IMR-90 (cell line): Measurements from ENCODE around the gene PRKAR2A. TPM values are rescaled to one million over a fixed set of nuclear protein-coding genes. Genes with fewer than 3 reads are reported as not detected.

ENCODE experiments used
- ATAC-seq: fragments of 200-7000 bp; cut with Tn5 transposase; 2 replicates; pipeline ENCODE4 v1.9.1; 2020; ENCODE audit warnings: low read depth, mild to moderate bottlenecking, moderate library complexity
- BruUV-seq: library from RNA; stranded (reverse); fragments of 400-500 nt; replicated peaks from 2 replicates; lab custom pipeline; 2021; lab: Mats Ljungman, UMichigan
- CTCF ChIA-PET: fragments of 300-600 bp; formaldehyde crosslinking; extraction: SDS; loops from one replicate; lab custom pipeline; 2021; ENCODE audit warnings: antibody characterized with exemption; lab: Yijun Ruan, JAX
- POLR2A ChIA-PET: fragments of 300-600 bp; sonication (Branson Sonifier 250); formaldehyde crosslinking; loops from one replicate; lab custom pipeline; 2022; ENCODE audit warnings: antibody characterized with exemption; ENCODE audit not compliant: unreplicated experiment; lab: Charles Lee
- DNase-seq: peaks from one replicate; pipeline ENCODE4 v3.0.0; 2013
- H2AFZ ChIP-seq: replicated peaks from 2 replicates; pipeline ENCODE3; 2013; ENCODE audit warnings: low read length, mild to moderate bottlenecking; ENCODE audit not compliant: poor library complexity
- H2AK5ac ChIP-seq: 2 replicates; pipeline ENCODE4 v1.6.1; 2013; ENCODE audit warnings: low read depth, low read length, inconsistent platforms
- H2AK9ac ChIP-seq: replicated peaks from 2 replicates; pipeline ENCODE3; 2013; ENCODE audit warnings: mild to moderate bottlenecking, low read depth, low read length, moderate library complexity; ENCODE audit not compliant: poor library complexity
- H2BK120ac ChIP-seq: 2 replicates; pipeline ENCODE4 v1.6.1; 2013; ENCODE audit warnings: low read depth, low read length, inconsistent platforms
- H2BK15ac ChIP-seq: 3 replicates; pipeline ENCODE4 v1.6.1; 2013; ENCODE audit warnings: low read depth, low read length, inconsistent platforms
- H2BK20ac ChIP-seq: 2 replicates; pipeline ENCODE4 v1.6.1; 2013; ENCODE audit warnings: low read depth, mild to moderate bottlenecking, inconsistent platforms, low read length, moderate library complexity
- H2BK5ac ChIP-seq: 2 replicates; pipeline ENCODE4 v1.6.1; 2013; ENCODE audit warnings: mild to moderate bottlenecking, low read depth, low read length, inconsistent platforms; ENCODE audit not compliant: poor library complexity, severe bottlenecking
- H3K14ac ChIP-seq: replicated peaks from 2 replicates; pipeline ENCODE4 v1.6.1; 2013; ENCODE audit warnings: low read depth, low read length, inconsistent platforms
- H3K18ac ChIP-seq: 2 replicates; pipeline ENCODE4 v1.6.1; 2013; ENCODE audit warnings: low read depth, low read length, control low read depth
- H3K23ac ChIP-seq: 2 replicates; pipeline ENCODE4 v1.6.1; 2013; ENCODE audit warnings: low read depth, low read length, inconsistent platforms
- H3K27ac ChIP-seq: 2 replicates; pipeline ENCODE4 v1.5.1; 2013; ENCODE audit warnings: mild to moderate bottlenecking, control low read depth, low read length; ENCODE audit not compliant: insufficient read depth
- H3K27me3 ChIP-seq: 2 replicates; pipeline ENCODE4 v1.6.1; 2013; ENCODE audit warnings: low read length; ENCODE audit not compliant: control insufficient read depth, insufficient read depth
- H3K36me3 ChIP-seq: 2 replicates; pipeline ENCODE4 v1.6.1; 2013; ENCODE audit warnings: low read length, mixed read lengths; ENCODE audit not compliant: control insufficient read depth, insufficient read depth
- H3K4ac ChIP-seq: 2 replicates; pipeline ENCODE4 v1.6.1; 2013; ENCODE audit warnings: low read depth, low read length, inconsistent platforms
- H3K4me1 ChIP-seq: 2 replicates; pipeline ENCODE4 v1.6.1; 2013; ENCODE audit warnings: low read length, mixed read lengths; ENCODE audit not compliant: control insufficient read depth, insufficient read depth
- H3K4me2 ChIP-seq: 2 replicates; pipeline ENCODE4 v1.6.1; 2013; ENCODE audit warnings: low read depth, mild to moderate bottlenecking, control low read depth, low read length, moderate library complexity
- H3K4me3 ChIP-seq: 2 replicates; pipeline ENCODE4 v1.5.1; 2013; ENCODE audit warnings: low read depth, mild to moderate bottlenecking, control low read depth, low read length, moderate library complexity; ENCODE audit not compliant: insufficient read depth
- H3K56ac ChIP-seq: 2 replicates; pipeline ENCODE4 v1.6.1; 2013; ENCODE audit warnings: low read length, inconsistent platforms; ENCODE audit not compliant: insufficient read depth; ENCODE audit errors: extremely low read depth
- H3K79me1 ChIP-seq, 2 experiments: 2 replicates each; pipeline ENCODE4 v1.6.1; 2013; ENCODE audit warnings: low read length in 2 of 2, inconsistent platforms in 1 of 2, low read depth in 1 of 2
- H3K9ac ChIP-seq: 2 replicates; pipeline ENCODE4 v1.6.1; 2013; ENCODE audit warnings: low read depth, low read length, control low read depth
- H3K9me1 ChIP-seq: 2 replicates; pipeline ENCODE4 v1.6.1; 2013; ENCODE audit warnings: low read length, inconsistent platforms; ENCODE audit not compliant: insufficient read depth
- H3K9me3 ChIP-seq: 2 replicates; pipeline ENCODE4 v1.6.1; 2013; ENCODE audit warnings: low read length; ENCODE audit not compliant: control insufficient read depth, insufficient read depth
- H4K20me1 ChIP-seq: 2 replicates; pipeline ENCODE4 v1.6.1; 2013; ENCODE audit warnings: low read length, inconsistent platforms; ENCODE audit not compliant: insufficient read depth
- H4K5ac ChIP-seq: 2 replicates; pipeline ENCODE4 v1.6.1; 2013; ENCODE audit warnings: mild to moderate bottlenecking, low read depth, low read length, control low read depth
- H4K8ac ChIP-seq, 2 experiments: 2 replicates each; pipeline ENCODE4 v1.6.1; 2013; ENCODE audit warnings: low read depth in 2 of 2, low read length in 2 of 2, control low read depth in 1 of 2, inconsistent platforms in 1 of 2
- H4K91ac ChIP-seq: 2 replicates; pipeline ENCODE4 v1.6.1; 2013; ENCODE audit warnings: low read depth, low read length, inconsistent platforms; ENCODE audit not compliant: insufficient read depth
- ELK1 ChIP-seq: fragments of 150-350 bp; IDR thresholded peaks from 2 replicates; pipeline ENCODE4 v1.6.1; 2016; ENCODE audit warnings: low read depth, mild to moderate bottlenecking, low read length, moderate library complexity, borderline replicate concordance
- FOS ChIP-seq: fragments of 150-350 bp; IDR thresholded peaks from 2 replicates; pipeline ENCODE4 v1.6.1; 2016; ENCODE audit warnings: low read depth, low read length
- MAZ ChIP-seq: IDR thresholded peaks from 2 replicates; pipeline ENCODE4 v1.6.1; 2012; ENCODE audit warnings: low read depth, mild to moderate bottlenecking, low read length, improper control_type of control experiment, moderate library complexity, borderline replicate concordance
- MXI1 ChIP-seq: IDR thresholded peaks from 2 replicates; pipeline ENCODE4 v1.6.1; 2012; ENCODE audit warnings: low read depth, mild to moderate bottlenecking, low read length, moderate library complexity, borderline replicate concordance
- POLR2A ChIP-seq: IDR thresholded peaks from 2 replicates; pipeline ENCODE4 v1.6.1; 2012; ENCODE audit warnings: mild to moderate bottlenecking, low read depth, low read length
- RCOR1 ChIP-seq: IDR thresholded peaks from 2 replicates; pipeline ENCODE4 v1.6.1; 2012; ENCODE audit warnings: mild to moderate bottlenecking, low read length, improper control_type of control experiment; ENCODE audit not compliant: insufficient replicate concordance
- RFX5 ChIP-seq: IDR thresholded peaks from 2 replicates; pipeline ENCODE4 v1.8.0; 2012; ENCODE audit warnings: low read depth, mild to moderate bottlenecking, low read length, moderate library complexity
- USF2 ChIP-seq: fragments of 150-350 bp; IDR thresholded peaks from 2 replicates; pipeline ENCODE4 v1.6.1; 2017; ENCODE audit warnings: mild to moderate bottlenecking, antibody characterized with exemption, low read length, low read depth
- WGBS, 2 experiments: methylation state at CpG; one replicate each; pipeline versions ENCODE4 v1.1.5 to v1.1.7; 2013; ENCODE audit warnings: missing lambda C conversion rate in 2 of 2; ENCODE audit not compliant: insufficient read length in 1 of 2; ENCODE audit errors: extremely low coverage in 2 of 2; 5-methylcytosine and 5-hydroxymethylcytosine counted together
- dilution Hi-C: fragments of 300-500 bp; cut with HindIII; formaldehyde crosslinking; loops from one replicate; pipeline ENCODE4 v1.14.3; 2018; ENCODE audit warnings: low sequenced_read_pairs; ENCODE audit not compliant: unreplicated experiment
- in situ Hi-C: fragments of 300-500 bp; cut with MboI; formaldehyde crosslinking; loops from 3 replicates; pipeline ENCODE4 v1.14.3; 2019; ENCODE audit warnings: low sequenced_read_pairs, inconsistent platforms, mixed read lengths
- intact Hi-C: fragments of 100-400 bp; cut with micrococcal nuclease; formaldehyde crosslinking; loops from 2 replicates; pipeline ENCODE4 v1.10.0; 2022
- polyA plus RNA-seq, 3 experiments: library from polyadenylated mRNA; depleted of rRNA; stranded (reverse); fragments of >200 nt; gene quantifications; 2 replicates each; pipeline ENCODE4 v1.2.3, GENCODE V29; 2012; ENCODE audit warnings: low replicate concordance in 1 of 3
- total RNA-seq: library from RNA; depleted of rRNA; stranded (reverse); fragments of >200 nt; gene quantifications from 2 replicates; pipeline ENCODE4 v1.2.3, GENCODE V29; 2012
- TF ChIP-seq, protein P1 (sequence below): conservative IDR thresholded peaks from 2 replicates; pipeline ENCODE4 v1.5.1; 2012; ENCODE audit warnings: mild to moderate bottlenecking, low read depth, low read length, improper control_type of control experiment

PRKAR2A gene
- total and polyA plus RNA-seq, 2 of the 4 experiments (the other 2 are of a cell fraction), result 11.3 to 48.2 TPM

DNA sequence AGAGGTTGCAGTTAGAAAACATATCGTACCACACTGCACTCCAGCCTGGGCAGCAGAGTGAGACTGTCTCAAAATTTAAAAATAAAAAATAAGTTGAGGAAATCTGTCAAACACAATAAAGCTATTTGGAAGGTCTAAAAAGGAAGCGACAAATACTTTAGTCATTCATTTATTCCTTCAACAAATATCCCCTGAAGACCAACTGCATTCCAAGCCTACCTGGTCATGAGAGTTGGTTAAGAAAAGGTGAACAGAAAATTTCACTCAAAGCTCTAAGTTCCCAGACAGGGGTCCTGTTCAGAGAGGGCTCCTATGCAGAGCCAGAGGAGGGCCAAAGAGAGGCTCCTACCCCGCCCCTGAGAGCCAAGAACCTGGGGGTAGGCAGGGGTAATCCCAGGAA, 15.4 kb upstream of the PRKAR2A start:
- TF ChIP-seq FOS (no peak), RCOR1 (no peak), MXI1 (no peak), USF2 (no peak), ELK1 (no peak), POLR2A (no peak), RFX5 (no peak), MAZ (no peak)
- TF ChIP-seq, protein P1, sequence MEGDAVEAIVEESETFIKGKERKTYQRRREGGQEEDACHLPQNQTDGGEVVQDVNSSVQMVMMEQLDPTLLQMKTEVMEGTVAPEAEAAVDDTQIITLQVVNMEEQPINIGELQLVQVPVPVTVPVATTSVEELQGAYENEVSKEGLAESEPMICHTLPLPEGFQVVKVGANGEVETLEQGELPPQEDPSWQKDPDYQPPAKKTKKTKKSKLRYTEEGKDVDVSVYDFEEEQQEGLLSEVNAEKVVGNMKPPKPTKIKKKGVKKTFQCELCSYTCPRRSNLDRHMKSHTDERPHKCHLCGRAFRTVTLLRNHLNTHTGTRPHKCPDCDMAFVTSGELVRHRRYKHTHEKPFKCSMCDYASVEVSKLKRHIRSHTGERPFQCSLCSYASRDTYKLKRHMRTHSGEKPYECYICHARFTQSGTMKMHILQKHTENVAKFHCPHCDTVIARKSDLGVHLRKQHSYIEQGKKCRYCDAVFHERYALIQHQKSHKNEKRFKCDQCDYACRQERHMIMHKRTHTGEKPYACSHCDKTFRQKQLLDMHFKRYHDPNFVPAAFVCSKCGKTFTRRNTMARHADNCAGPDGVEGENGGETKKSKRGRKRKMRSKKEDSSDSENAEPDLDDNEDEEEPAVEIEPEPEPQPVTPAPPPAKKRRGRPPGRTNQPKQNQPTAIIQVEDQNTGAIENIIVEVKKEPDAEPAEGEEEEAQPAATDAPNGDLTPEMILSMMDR, result no peak
- Histone ChIP-seq H4K20me1 (no peaks in the 10 kb centered on the region), H3K9me1 (peaks cover 10% of the 10 kb centered on the region), H2BK20ac (0 out of 2 replicates have a peak overlapping the region, but pooled peaks have one; percentile 61), H4K5ac (no peak overlapping the region), H3K27ac (no peak overlapping the region), H4K8ac (no peak overlapping the region), H3K4me2 (no peak overlapping the region), H2AK9ac (peak overlapping the region; percentile 71), H3K56ac (no peak overlapping the region), H3K4me1 (peaks cover 8% of the 10 kb centered on the region; the same call in 1 of the 2 replicates), H4K91ac (no peak overlapping the region; the same call in 1 of the 2 replicates), H3K9me3 (no peaks in the 10 kb centered on the region), H3K4me3 (no peak overlapping the region), H3K14ac (peak overlapping the region; percentile 66), H3K36me3 (peaks cover 12% of the 10 kb centered on the region), H2AFZ (peak overlapping the region; percentile 29), H2BK15ac (no peak overlapping the region), H2BK5ac (no peak overlapping the region), H3K79me1 (peaks cover 0 to 6% of the 10 kb centered on the region in 2 experiments; a peak in 1 of 4 replicates), H2AK5ac (no peak overlapping the region), H3K9ac (no peak overlapping the region), H3K4ac (no peak overlapping the region), H2BK120ac (no peak overlapping the region), H3K18ac (no peak overlapping the region), H3K27me3 (no peaks in the 10 kb centered on the region), H3K23ac (no peak overlapping the region)
- no peak for DNase-seq
- dilution Hi-C loops, result no loop called here
- in situ Hi-C loops, result no loop called here
- intact Hi-C loops, result no loop called here
- BruUV-seq, result no TSS peak
- ATAC-seq, result no peak
- CTCF ChIA-PET, result no interaction called here
- POLR2A ChIA-PET, result no interaction called here
- WGBS, 2 experiments, result no CpG with 5 or more reads among the region's 3 CpGs
